Panc1 (cell line): Measurements from ENCODE around the gene FHIT. TPM values are rescaled to one million over a fixed set of nuclear protein-coding genes. Genes with fewer than 3 reads are reported as not detected.

ENCODE experiments used
- ATAC-seq: fragments of 200-7000 bp; cut with Tn5 transposase; 2 replicates; pipeline ENCODE4 v1.9.1; 2020; ENCODE audit warnings: mild to moderate bottlenecking, moderate library complexity
- BruUV-seq: library from RNA; stranded (reverse); fragments of 400-500 nt; replicated peaks from 2 replicates; lab custom pipeline; 2021; lab: Mats Ljungman, UMichigan
- CTCF ChIA-PET: fragments of 300-600 bp; sonication (Branson Sonifier 250); formaldehyde crosslinking; loops from one replicate; lab custom pipeline; 2022; ENCODE audit warnings: antibody characterized with exemption; lab: Charles Lee
- POLR2A ChIA-PET: fragments of 300-600 bp; sonication (Branson Sonifier 250); formaldehyde crosslinking; loops from one replicate; lab custom pipeline; 2022; ENCODE audit warnings: antibody characterized with exemption; lab: Charles Lee
- DNase-seq: peaks from one replicate; pipeline ENCODE4 v3.0.0-alpha.2; 2010; ENCODE audit warnings: low read depth, low spot score
- H3K27ac ChIP-seq: 2 replicates; pipeline ENCODE4 v1.5.1; 2011; ENCODE audit warnings: mild to moderate bottlenecking, low read length, inconsistent platforms
- H3K27me3 ChIP-seq: fragments of 200-500 bp; sonication (Bioruptor generic); 2 replicates; pipeline ENCODE4 v1.6.0; 2014; ENCODE audit warnings: low read length, inconsistent platforms; ENCODE audit not compliant: control insufficient read depth, insufficient read depth
- H3K36me3 ChIP-seq: fragments of 200-500 bp; sonication (Bioruptor generic); 2 replicates; pipeline ENCODE4 v1.5.1; 2014; ENCODE audit warnings: inconsistent platforms, mild to moderate bottlenecking, low read length, moderate library complexity; ENCODE audit not compliant: control insufficient read depth, insufficient read depth
- H3K4me1 ChIP-seq: 2 replicates; pipeline ENCODE4 v1.5.1; 2011; ENCODE audit warnings: inconsistent platforms, mild to moderate bottlenecking, low read length, moderate library complexity; ENCODE audit not compliant: control insufficient read depth, insufficient read depth
- H3K4me3 ChIP-seq, 2 experiments: 2 replicates each; pipeline ENCODE4 v1.5.1; 2011 to 2012; ENCODE audit warnings: low read depth in 2 of 2, low read length in 2 of 2, mild to moderate bottlenecking in 2 of 2, inconsistent platforms in 1 of 2, moderate library complexity in 1 of 2
- H3K9me3 ChIP-seq: fragments of 200-500 bp; sonication (Bioruptor generic); 2 replicates; pipeline ENCODE4 v1.5.1; 2014; ENCODE audit warnings: low read depth, mild to moderate bottlenecking, inconsistent platforms, low read length, moderate library complexity; ENCODE audit not compliant: control insufficient read depth, insufficient read depth
- POLR2AphosphoS5 ChIP-seq: IDR thresholded peaks from 2 replicates; pipeline ENCODE4 v1.6.1; 2012; ENCODE audit warnings: mild to moderate bottlenecking, low read depth, low read length, moderate library complexity
- SIN3A ChIP-seq: IDR thresholded peaks from 2 replicates; pipeline ENCODE4 v1.6.1; 2012; ENCODE audit warnings: low read depth, mild to moderate bottlenecking, low read length, moderate library complexity, borderline replicate concordance; ENCODE audit not compliant: insufficient read depth
- TCF7L2 ChIP-seq: IDR thresholded peaks from 2 replicates; pipeline ENCODE4 v1.6.1; 2011; ENCODE audit warnings: mild to moderate bottlenecking, low read depth, low read length, inconsistent platforms
- in situ Hi-C: cut with HindIII; loops from 2 replicates; pipeline ENCODE4 v1.10.0; 2016; ENCODE audit warnings: low sequenced_read_pairs, low pct_unique_long_range_greater_than_20kb
- intact Hi-C: fragments of 100-400 bp; cut with micrococcal nuclease; formaldehyde crosslinking; loops from one replicate; pipeline ENCODE4 v1.10.0; 2022; ENCODE audit not compliant: unreplicated experiment
- total RNA-seq: library from RNA; stranded (reverse); gene quantifications from one replicate; pipeline ENCODE4 v1.2.1, GENCODE V29; 2021; ENCODE audit not compliant: unreplicated experiment
- TF ChIP-seq, protein P1 (sequence below): fragments of 450-650 bp; IDR thresholded peaks from 2 replicates; pipeline ENCODE4 v1.5.1; 2017; ENCODE audit warnings: mild to moderate bottlenecking
- TF ChIP-seq, protein P2 (sequence below), 2 experiments: IDR thresholded peaks; 2 replicates each; pipeline ENCODE4 v1.6.1; 2011 to 2012; ENCODE audit warnings: low read depth in 2 of 2, control low read depth in 1 of 2, low read length in 1 of 2, mild to moderate bottlenecking in 1 of 2, moderate library complexity in 1 of 2; ENCODE audit not compliant: insufficient read depth in 1 of 2

The FHIT gene
- total RNA-seq, 1 experiment from 2014 or later = 2.2 TPM

DNA sequence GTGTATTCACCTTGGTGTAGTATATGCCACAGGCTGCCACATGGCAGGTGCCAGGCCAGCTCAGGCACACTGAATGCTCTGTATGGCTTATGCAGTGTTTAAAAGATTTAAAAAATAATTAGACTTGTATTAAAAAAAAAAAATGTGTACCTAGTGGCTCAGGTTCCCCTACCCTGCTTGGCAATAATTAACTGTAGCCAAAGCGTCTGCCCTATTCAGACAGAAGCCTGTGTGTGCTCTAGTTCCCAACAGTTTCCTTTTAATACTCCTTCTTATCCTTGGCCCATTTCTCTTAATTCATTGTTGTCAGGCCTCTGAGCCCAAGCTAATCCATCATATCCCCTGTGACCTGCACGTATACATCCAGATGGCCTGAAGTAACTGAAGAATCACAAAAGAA is 1449.2 kb downstream of the FHIT start:
- Histone ChIP-seq H3K4me3 (no peak overlapping the region), H3K27me3 (no peaks in the 10 kb centered on the region), H3K36me3 (no peaks in the 10 kb centered on the region), H3K9me3 (no peaks in the 10 kb centered on the region), H3K27ac (no peak overlapping the region), H3K4me1 (no peaks in the 10 kb centered on the region)
- ChIA-PET CTCF (no interaction called here), POLR2A (no interaction called here)
- intact Hi-C loops (no loop called here), in situ Hi-C loops (no loop called here)
- ATAC-seq (no peak), DNase-seq (no peak)
- TF ChIP-seq, protein P1, sequence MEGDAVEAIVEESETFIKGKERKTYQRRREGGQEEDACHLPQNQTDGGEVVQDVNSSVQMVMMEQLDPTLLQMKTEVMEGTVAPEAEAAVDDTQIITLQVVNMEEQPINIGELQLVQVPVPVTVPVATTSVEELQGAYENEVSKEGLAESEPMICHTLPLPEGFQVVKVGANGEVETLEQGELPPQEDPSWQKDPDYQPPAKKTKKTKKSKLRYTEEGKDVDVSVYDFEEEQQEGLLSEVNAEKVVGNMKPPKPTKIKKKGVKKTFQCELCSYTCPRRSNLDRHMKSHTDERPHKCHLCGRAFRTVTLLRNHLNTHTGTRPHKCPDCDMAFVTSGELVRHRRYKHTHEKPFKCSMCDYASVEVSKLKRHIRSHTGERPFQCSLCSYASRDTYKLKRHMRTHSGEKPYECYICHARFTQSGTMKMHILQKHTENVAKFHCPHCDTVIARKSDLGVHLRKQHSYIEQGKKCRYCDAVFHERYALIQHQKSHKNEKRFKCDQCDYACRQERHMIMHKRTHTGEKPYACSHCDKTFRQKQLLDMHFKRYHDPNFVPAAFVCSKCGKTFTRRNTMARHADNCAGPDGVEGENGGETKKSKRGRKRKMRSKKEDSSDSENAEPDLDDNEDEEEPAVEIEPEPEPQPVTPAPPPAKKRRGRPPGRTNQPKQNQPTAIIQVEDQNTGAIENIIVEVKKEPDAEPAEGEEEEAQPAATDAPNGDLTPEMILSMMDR = no peak
- TF ChIP-seq SIN3A (no peak), TCF7L2 (no peak), POLR2AphosphoS5 (no peak)
- TF ChIP-seq, protein P2, sequence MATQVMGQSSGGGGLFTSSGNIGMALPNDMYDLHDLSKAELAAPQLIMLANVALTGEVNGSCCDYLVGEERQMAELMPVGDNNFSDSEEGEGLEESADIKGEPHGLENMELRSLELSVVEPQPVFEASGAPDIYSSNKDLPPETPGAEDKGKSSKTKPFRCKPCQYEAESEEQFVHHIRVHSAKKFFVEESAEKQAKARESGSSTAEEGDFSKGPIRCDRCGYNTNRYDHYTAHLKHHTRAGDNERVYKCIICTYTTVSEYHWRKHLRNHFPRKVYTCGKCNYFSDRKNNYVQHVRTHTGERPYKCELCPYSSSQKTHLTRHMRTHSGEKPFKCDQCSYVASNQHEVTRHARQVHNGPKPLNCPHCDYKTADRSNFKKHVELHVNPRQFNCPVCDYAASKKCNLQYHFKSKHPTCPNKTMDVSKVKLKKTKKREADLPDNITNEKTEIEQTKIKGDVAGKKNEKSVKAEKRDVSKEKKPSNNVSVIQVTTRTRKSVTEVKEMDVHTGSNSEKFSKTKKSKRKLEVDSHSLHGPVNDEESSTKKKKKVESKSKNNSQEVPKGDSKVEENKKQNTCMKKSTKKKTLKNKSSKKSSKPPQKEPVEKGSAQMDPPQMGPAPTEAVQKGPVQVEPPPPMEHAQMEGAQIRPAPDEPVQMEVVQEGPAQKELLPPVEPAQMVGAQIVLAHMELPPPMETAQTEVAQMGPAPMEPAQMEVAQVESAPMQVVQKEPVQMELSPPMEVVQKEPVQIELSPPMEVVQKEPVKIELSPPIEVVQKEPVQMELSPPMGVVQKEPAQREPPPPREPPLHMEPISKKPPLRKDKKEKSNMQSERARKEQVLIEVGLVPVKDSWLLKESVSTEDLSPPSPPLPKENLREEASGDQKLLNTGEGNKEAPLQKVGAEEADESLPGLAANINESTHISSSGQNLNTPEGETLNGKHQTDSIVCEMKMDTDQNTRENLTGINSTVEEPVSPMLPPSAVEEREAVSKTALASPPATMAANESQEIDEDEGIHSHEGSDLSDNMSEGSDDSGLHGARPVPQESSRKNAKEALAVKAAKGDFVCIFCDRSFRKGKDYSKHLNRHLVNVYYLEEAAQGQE (IDR thresholded peaks at IDR 0.05; ENCODE audit: insufficient read depth in 1 of 2, low read depth in 2 of 2, low read length in 1 of 2) = no peak
- no TSS peak for BruUV-seq

DNA sequence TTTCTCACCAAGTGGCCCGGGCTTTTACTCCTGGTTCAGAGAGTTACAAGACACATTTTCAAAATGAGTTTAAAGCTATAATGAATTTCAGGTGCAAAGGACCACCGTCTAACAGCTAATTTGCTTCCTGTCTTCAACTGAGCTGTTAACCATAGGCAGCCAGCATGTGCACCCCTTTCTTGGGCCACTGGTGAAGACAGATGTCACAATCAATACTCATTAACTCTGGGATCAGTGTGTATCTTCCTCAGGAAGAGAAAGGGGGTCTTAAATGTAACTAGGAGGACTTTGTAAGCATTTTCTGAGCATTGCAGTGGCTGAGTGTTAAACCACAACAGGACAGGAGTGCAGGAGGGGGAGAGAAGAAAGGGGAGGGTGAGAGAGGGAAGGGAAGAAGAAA is 1450.8 kb downstream of the FHIT start:
- Histone ChIP-seq H3K36me3 (no peaks in the 10 kb centered on the region), H3K27me3 (no peaks in the 10 kb centered on the region), H3K9me3 (no peaks in the 10 kb centered on the region), H3K27ac (no peak overlapping the region), H3K4me3 (no peak overlapping the region), H3K4me1 (no peaks in the 10 kb centered on the region)
- no TSS peak for BruUV-seq
- no peak for TF ChIP-seq TCF7L2
- no peak for TF ChIP-seq POLR2AphosphoS5
- TF ChIP-seq SIN3A = no peak
- TF ChIP-seq, protein P1 = no peak
- TF ChIP-seq, protein P2 (IDR thresholded peaks at IDR 0.05; ENCODE audit: insufficient read depth in 1 of 2, low read depth in 2 of 2, low read length in 1 of 2) = no peak
- in situ Hi-C loops (no loop called here), intact Hi-C loops (no loop called here)
- DNase-seq = no peak
- ChIA-PET CTCF (interaction anchor here (0.6 kb wide), 1 partner anchor 225 kb away, joined by 3 read pairs; no protein-coding TSS in a partner anchor), POLR2A (no interaction called here)
- ATAC-seq = no peak
